IMR-90 (cell line): Measurements from ENCODE around the gene BTBD2.

Source experiments
- CEBPB ChIP-seq: IDR thresholded peaks from 2 replicates; pipeline ENCODE4 v1.6.1; 2012; ENCODE audit warnings: low read depth, low read length, improper control_type of control experiment
- CHD1 ChIP-seq: IDR thresholded peaks from 2 replicates; pipeline ENCODE4 v1.6.1; 2012; ENCODE audit warnings: low read depth, low read length, improper control_type of control experiment
- MAFK ChIP-seq: IDR thresholded peaks from 2 replicates; pipeline ENCODE4 v1.6.1; 2012; ENCODE audit warnings: low read depth, low read length, improper control_type of control experiment
- MXI1 ChIP-seq: IDR thresholded peaks from 2 replicates; pipeline ENCODE4 v1.6.1; 2012; ENCODE audit warnings: low read depth, mild to moderate bottlenecking, low read length, moderate library complexity, borderline replicate concordance
- POLR2A ChIP-seq: IDR thresholded peaks from 2 replicates; pipeline ENCODE4 v1.6.1; 2012; ENCODE audit warnings: mild to moderate bottlenecking, low read depth, low read length
- SMC3 ChIP-seq: fragments of 150-350 bp; IDR thresholded peaks from 2 replicates; pipeline ENCODE4 v1.6.1; 2016; ENCODE audit warnings: low read depth, mild to moderate bottlenecking, antibody characterized with exemption, low read length, moderate library complexity
- USF2 ChIP-seq: fragments of 150-350 bp; IDR thresholded peaks from 2 replicates; pipeline ENCODE4 v1.6.1; 2017; ENCODE audit warnings: mild to moderate bottlenecking, antibody characterized with exemption, low read length, low read depth
- TF ChIP-seq, protein P1 (sequence below): conservative IDR thresholded peaks from 2 replicates; pipeline ENCODE4 v1.5.1; 2012; ENCODE audit warnings: mild to moderate bottlenecking, low read depth, low read length, improper control_type of control experiment

GRCh38 chr19:2027361-2027760, 11.8 kb upstream of the BTBD2 start:
- TF ChIP-seq MXI1 (no peak), POLR2A (no peak), CEBPB (peak; percentile 87), CHD1 (no peak), USF2 (no peak), SMC3 (no peak), MAFK (no peak)
- TF ChIP-seq, protein P1, sequence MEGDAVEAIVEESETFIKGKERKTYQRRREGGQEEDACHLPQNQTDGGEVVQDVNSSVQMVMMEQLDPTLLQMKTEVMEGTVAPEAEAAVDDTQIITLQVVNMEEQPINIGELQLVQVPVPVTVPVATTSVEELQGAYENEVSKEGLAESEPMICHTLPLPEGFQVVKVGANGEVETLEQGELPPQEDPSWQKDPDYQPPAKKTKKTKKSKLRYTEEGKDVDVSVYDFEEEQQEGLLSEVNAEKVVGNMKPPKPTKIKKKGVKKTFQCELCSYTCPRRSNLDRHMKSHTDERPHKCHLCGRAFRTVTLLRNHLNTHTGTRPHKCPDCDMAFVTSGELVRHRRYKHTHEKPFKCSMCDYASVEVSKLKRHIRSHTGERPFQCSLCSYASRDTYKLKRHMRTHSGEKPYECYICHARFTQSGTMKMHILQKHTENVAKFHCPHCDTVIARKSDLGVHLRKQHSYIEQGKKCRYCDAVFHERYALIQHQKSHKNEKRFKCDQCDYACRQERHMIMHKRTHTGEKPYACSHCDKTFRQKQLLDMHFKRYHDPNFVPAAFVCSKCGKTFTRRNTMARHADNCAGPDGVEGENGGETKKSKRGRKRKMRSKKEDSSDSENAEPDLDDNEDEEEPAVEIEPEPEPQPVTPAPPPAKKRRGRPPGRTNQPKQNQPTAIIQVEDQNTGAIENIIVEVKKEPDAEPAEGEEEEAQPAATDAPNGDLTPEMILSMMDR: 0 out of 2 replicates have a peak, but pooled peaks have one; percentile 3
